Kasumi-1 (cell line): ENCODE data around the gene TEC.

Source experiments
- DNase-seq, 2 experiments: peaks; one replicate each; lab custom pipeline; 2025; lab: John Stamatoyannopoulos, UW

TEC gene

DNA sequence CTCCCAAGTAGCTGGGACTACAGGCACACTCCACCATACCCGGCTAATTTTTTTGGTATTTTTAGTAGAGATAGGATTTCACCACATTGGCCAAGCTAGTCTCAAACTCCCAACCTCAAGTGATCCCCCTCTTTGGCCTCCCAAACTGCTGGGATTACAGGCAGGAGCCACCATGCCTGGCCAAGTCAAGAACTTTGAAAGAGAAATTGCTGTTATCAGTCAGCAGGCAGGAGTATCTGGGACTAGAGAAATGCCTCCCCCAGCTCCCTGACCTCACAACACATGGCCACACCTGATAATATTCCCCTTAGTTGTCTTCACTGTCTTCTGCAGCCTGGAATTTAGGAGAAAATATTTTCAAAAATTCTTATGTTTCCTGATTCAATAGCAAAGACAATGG, 143.0 kb downstream of the TEC start:
- no peak for DNase-seq

DNA sequence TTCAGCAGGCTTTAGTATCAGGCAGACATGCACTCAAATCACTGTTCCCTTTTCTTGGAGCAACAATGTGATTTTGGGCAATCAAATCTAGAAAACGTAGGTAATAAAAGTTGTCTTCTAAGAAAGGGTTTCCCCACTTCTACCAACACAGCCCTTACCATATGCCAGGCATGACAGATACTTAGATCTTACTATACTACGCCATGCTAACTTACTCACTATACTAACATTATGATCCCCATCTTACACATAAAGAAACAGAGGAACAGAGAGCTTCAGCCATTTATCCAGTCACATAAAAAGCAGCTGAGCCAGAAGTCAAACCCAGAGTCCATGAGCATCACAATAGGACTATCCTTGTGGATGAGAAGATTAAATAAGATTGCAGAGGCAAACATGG, 144.8 kb downstream of the TEC start:
- DNase-seq = no peak

DNA sequence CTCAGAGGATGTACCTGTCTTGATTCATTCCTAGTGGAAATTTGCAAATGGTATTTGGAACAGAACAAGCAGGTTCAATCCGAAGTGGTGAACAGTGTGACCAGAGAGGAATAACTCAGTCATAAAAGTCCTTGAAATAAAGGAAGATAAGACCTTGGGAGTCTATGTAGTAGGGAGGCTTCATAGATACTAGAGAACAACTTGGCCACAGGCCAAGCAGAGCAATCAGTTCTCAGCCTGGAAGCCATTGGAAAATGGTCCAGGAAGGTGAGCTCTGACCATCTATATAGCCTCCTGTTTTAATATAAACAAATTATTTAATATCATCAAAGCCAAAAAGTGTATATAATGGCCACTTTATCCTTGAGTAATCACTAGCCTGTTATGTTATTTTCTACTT, 146.9 kb downstream of the TEC start:
- no peak for DNase-seq

DNA sequence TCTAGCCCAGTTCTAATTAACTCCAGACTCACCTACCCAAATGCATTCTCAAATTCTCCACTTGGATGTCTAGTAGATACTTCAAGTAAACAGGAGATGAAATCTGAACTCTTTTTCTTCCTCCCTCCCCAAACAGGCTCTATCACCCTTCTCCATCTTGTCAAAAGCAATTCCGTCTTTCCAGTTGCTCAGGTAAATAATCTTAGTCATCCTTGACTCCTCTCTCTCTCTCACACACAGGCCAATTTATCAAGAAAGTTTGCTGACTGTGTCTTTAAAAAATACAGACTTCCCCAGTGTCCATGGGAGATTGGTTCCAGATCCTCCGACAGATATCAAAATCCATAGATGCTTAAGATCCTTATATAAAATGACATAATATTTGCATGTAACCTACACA, 148.5 kb downstream of the TEC start:
- no peak for DNase-seq

DNA sequence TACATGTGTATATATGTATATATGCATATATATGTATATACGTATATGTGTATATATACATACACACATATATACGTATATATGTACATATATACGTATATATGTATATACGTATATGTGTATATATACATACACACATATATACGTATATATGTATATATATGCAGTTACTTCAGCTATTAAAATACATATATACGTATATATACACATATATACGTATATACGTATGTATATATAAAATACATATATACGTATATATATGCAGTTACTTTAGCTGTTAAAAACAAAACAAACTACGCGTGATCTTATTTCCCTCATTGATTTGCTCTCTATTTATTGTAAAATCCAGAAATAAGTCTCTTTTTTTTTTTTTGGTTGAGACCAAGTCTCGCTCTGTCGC, 149.5 kb downstream of the TEC start:
- no peak for DNase-seq

DNA sequence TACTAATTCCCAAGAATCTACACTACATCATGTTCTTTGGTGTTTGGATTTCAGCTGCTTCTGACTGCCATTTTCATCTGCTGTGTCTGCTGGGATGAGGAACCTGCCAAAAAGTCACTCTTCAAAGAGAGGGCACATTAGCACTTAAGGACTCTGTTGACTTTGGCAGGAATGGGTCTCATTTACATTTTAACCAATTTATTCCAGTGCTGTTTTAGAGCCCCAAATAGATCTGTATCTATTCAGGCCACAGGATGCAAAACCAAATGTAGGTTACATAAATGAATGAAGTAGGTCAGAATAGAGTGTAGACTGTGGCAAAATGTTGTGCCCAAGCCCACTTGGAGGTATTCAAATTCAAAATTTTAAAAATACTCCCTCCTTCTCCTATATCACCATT, 150.0 kb downstream of the TEC start:
- DNase-seq = no peak

DNA sequence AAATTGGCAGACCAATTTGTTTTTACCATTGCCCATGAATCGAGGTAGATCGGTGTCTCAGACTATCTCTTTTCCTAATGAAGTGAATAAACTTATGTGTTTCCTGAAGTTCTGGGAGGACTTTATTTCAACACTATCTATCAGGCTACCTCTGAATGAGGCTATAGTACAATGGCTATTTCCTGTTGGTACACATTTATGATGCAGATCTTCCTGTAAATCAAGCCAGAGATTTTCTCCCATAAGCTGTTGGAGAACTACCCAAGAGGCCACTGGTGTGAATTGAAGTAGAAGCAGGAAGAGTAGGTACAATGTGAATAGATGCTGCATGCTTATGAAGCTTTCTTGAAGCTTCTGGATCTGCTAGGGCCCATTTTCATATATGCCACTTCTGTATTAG, 151.6 kb downstream of the TEC start:
- no peak for DNase-seq

DNA sequence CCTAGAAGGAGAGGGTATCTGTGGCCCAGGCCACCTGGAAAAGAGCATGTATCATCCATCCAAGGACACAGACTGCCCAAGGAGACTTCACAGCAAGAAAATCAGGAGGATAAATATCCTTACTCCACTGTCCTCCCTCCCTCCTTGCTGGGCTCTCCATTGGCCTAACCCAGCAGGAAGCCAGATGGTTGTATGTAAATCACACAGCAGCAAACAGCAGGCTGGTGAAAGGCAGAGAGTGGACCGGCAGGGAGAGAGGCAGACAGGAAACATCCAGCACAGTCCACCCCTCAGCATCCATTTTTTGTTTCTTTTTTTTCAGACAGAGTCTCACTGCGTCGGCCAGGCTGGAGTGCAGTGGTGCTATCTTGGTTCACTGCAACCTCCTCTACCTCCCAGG, 153.1 kb downstream of the TEC start:
- no peak for DNase-seq

DNA sequence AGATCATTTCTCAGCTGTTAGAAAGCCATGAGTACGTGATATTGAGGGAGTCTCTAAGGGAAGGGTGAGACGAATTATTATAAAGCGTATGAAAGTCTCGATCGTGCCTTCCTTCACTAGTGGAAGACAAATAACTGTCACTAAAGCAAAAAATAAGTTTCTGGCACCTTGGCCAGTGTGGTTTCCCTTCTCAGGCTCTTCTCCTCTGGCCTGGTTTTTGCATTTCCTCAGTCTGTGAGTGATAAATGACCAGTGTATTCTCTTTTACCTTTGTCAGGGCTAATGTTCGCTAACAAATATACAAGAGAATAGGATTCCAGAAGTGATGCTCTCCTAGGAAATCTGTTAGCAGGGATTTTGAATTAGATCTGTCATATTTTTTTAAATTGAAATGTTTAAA, 155.2 kb downstream of the TEC start:
- DNase-seq = no peak

DNA sequence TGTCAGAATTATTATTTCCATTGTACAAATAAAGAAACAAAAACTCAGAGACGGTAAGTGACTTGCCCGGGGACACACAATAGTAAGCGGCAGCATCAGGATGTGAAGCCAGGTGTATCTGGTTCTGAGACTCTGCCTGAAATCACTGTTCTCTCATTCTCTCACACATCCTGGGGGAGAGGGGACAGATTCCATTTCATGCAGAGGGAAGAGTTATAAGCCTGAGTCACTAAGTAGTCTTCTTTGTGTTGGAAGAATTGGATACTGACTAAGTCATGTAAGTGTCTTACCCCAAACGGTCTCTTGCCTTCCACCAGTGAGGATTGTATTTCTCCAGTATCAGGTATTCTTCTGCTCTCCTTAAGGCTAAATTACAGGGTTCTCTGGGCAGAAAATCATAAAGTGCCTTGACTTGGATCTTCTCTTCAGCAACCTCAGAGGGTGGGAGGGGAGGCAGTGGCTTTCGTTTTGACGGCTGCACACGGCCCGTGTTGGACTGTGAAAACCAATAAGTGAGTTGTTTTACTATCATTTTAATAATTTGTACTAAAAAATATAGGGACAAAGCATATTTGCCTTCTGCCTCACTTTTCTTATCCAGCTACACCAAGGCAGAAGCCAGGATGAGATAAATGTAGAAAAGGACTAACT, 157.5 kb downstream of the TEC start:
- no peak for DNase-seq

DNA sequence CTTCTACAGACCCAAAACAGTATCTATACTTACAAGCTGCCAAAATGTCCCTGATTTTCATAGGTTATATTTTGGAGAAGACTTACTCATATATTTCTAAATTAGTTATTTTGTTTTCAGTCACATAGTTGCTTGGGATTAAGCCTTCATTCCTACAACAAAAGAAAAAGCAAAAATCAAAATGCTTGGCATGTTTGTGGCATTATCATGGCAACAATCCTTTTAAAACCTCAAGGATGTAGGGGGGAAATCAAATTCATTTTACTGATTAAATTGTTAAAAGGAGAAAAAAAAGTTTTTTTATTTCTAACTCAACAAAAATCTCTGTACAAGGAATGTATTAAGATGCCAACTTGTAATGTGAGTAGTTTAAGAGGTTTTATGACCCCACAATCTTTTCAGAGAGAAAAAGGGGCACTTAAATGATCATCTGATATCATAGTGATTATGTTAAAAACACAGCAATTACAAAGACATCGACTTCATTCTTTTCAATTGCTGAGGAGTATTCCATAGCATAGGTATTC, 159.1 kb downstream of the TEC start:
- no peak for DNase-seq

DNA sequence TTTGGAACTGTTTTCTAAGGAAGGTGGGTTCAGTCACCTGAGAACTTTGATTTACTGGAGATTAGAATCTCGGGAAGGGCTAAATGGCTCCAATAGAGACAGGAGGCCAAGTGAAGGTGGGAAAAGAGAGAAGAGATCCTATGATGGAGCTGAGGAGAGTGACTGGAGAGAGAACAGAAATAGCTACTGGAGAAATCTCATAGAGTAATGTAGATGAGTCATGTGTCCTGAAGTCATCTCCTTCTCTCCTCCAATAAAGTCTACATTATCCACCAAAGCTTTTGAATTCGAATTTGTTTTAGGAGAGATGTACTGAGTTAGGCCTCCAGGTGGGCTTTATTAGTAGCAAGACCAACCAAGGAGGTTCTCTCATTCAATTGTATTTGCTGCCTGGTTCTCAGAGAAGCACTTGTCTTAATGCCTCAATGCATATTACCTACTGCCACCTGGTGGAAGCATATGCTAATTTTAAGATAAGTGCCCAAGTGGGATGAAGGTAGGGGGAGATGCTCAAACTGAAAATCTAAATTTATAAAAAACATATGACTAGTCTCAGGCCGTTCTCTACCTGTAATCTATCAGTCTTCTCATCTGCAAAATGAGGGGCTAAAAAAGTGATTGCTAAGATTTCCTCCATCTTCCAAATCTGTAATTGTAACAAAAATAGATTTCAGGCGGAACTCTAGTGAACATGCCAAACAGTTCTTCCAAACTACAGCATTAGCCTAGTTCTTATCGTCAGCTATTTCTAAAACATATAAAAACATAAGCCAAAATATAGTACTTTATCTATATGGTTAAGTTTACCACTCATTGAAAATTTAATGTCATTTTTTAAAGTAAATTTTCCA, 160.0 kb downstream of the TEC start:
- DNase-seq = peak; percentile 67 to 76

DNA sequence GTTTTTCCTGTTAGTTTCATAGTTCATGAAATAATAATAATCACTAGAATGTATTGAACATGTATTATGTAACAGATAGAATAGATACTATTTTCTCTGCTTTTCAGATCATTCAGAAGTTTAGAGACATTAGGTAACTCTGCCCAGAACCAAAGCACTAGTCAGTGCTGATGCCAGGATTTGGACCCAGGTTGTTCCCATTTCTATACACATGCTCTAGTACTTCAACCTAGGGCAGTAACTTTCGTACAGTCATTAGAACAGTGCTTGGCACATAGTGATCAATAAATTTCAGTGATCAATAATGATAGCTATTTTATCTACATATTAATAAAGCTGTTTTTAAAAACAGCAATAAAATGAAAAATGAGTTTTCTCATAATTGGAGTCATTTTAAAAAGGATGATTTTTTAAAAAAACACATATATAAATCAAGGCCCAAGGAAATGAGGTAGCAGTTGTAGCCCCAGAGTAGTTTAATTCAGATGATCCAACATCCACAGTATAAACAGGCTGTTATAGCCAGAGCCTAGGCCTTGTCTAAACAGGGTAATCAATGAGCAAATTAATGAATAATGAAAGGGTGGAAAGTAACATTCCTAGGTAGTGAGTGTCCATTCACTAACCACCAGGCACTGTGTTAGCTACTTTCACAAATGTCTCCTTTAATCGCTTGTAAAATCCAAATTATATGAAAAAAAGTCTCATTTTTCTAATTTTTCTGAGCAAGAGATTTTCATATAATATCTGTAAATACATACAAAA, 161.1 kb downstream of the TEC start:
- no peak for DNase-seq

DNA sequence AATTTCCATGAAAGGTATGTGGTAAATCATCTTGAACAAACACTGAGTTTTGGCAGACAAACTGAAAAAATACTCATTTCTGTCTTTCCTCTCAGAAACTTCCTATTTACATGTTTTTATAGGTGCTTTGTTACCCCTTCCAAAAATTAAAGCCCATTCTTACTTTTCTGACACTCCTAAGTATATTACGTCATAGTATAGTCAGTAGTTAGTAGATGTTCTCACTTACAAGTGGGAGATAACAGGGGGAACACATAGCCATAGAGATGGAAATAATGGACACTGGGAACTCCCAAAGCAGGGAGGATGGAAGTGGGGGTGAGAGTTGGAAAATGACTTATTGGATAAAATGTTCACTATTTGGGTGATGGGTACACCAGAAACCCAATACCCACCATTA, 164.4 kb downstream of the TEC start:
- no peak for DNase-seq

DNA sequence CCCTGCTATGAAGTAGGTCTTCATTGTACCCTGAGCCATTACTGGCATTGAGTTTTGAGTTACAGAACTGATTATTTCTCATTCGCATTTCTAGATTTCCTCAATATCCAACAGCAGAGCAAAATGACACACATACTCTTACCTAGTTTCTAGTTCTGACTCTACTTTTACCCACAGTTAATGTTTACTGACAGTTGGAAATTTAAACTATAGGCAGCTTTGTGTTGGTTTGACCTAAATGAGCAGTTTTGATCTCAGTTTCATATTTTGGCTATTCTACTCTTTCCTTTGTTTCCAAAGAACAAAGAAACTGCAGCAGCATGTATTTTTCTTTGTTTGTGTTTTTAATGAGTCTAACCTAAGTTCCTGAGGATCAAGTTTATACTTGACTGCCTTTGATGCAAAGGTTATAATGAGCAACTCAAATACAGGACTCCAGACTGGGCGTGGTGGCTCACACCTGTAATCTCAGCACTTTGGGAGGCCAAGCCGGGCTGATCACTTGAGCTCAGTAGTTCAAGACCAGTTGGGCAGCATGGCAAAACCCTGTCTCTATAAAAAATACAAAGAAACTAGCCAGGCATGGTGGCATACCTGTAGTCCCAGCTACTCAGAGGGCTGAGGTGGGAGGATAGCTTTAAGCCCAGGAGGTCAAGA, 166.0 kb downstream of the TEC start:
- no peak for DNase-seq

DNA sequence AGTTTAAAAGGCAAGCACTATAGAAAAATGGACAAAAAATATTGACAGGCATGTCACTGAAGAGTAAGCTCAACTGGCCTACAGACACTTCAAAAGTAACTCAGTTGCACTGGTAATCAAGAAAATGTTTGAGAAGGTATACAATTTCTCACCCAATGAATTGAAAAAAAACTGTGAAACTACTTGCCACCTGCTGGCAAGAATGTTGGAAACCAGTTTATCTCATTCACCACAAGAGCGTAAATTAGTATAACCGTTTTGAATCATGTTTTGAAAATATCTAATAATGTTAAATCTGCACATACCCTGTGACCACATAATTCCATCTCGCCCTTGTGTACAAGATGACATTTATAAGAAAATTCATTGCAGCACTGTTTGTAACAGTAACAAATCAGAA, 167.3 kb downstream of the TEC start:
- DNase-seq = no peak

DNA sequence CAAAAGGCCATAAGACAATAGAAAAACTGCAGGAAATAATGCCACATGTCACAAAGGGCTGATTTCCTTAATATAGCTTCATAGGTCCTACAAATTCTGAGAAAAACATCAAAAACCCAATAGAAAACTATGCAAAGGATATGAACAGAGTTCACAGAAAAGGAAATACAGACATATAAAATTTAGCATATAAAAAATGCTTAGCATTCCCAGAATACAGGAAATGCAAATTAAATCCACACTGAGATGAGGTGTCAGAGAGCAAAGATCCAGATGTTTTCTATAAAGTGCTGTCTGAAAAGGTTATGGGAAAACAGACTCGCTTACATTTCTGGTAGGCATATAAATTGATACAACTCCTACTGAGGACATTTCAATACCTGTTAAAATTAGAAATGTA, 169.4 kb downstream of the TEC start:
- DNase-seq = no peak

DNA sequence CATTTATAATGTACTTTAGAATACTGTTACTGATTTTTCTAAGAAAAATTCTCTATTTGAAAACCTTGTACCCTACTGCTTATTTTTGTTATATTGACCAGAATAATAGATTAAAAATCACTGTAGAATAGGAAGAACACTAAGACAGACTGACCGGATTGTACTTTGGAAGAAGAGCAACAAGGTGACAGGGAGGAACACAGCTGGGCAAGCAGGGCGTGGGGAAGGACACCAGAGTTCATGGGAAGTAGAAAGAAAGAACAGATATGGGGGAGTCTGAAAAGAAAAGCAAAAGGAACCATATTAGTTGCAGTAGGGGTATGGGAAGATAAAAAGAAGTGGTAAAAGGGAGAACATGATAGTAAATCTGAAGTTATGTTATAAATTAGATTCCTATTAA, 174.2 kb downstream of the TEC start:
- DNase-seq = no peak

DNA sequence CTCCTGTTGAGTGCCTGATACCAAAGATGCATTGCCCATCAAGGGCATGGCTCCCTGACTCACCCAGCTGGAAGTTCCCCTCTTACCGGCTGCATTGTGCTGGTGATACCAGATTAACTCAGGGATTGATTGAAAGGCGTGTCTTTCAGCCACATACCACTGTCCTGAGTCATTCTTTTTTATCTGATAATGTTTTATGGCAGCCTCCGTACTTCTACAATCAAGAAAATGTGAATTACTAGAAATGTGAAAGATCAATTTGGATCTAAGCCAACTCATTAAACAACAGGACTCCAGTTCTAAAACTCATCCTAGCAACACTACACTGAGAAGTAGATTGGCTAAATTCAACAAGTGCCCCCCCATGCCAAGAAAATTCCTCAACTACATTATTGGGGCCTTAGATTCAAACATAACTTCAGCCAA, 175.6 kb downstream of the TEC start:
- no peak for DNase-seq

DNA sequence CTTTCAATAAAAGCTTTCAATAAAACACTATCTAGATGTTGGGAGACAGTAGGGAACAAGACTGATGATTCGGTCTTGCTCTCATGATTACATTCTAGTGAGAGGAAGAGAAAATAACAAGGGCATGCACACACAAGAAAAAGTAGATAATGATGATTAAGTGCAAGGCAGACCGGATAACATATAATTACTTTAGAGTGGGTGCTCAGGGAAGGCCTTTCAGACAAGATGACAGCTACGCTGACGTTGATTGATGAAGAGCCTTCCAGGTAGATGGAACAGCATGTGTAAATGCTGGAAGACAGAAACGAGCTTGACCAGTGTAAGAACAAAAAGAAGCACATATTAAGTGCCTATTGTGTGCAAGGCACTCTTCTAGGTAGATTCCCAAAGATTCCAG, 179.0 kb downstream of the TEC start:
- no peak for DNase-seq

DNA sequence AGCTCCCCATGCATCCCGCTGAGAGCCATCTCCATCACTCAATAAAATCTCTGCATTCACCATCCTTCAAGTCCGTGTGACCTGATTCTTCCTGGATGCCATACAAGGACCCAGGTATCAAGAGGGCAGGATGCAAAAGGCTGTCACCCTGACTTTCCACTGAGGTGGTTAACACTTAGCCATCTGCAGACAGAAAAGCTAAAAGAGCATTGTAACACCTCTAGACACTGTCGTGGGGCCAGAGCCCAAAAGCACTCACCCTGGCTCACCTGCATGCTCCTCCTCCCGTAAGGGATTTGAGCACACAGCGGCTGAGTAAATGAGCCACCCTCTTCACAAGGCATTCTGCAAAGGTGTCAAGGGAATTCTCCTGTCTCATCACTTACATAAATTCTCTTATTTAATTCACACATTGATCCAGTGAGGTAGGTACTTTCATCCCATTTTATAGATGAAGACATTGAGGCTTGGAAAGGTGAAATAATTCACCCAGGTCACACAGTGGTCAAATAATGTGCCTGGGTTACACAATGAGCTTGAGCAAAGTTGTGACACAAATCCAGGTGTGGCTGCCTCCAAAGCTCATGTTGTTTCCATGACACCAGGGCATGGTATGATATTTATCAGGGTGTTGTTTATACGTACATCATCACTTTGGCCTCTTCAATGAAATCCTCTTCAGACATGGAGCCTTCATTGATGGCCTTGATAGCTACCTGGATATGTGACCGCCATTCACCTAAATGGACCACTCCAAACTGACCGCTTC, 183.6 kb downstream of the TEC start:
- no peak for DNase-seq
